Central memory CD8-positive, alpha-beta T cell (primary cell): Measurements from ENCODE around the gene ZNF567.
"Not testable (repeated sequence)": the region's sequence is repeated elsewhere in the genome, so short reads cannot be mapped to it uniquely, and the experiment has no call there.

ENCODE experiments used
- ATAC-seq: fragments of 150-1000 bp; cut with Tn5 transposase; replicated peaks from 2 replicates; pipeline ENCODE4 v1.10.0; 2022; ENCODE audit warnings: mild to moderate bottlenecking, moderate FRiP score, moderate number of reproducible peaks; ENCODE audit not compliant: poor library complexity, severe bottlenecking; ENCODE audit errors: extremely low read depth
- DNase-seq, 2 donors: peaks; one replicate each; pipeline ENCODE4 v3.0.0; 2021; ENCODE audit warnings: low spot score in 2 of 2
- H3K27ac Mint-ChIP-seq: one replicate; pipeline ENCODE4 v1.8.0; 2022; ENCODE audit warnings: low read depth, mild to moderate bottlenecking, moderate library complexity, mixed read lengths
- H3K27me3 Mint-ChIP-seq: one replicate; pipeline ENCODE4 v1.8.0; 2022; ENCODE audit warnings: mixed read lengths
- H3K36me3 Mint-ChIP-seq: one replicate; pipeline ENCODE4 v1.8.0; 2022; ENCODE audit warnings: mild to moderate bottlenecking, moderate library complexity, mixed read lengths; ENCODE audit not compliant: insufficient read depth
- H3K4me1 Mint-ChIP-seq: one replicate; pipeline ENCODE4 v1.8.0; 2022; ENCODE audit warnings: mixed read lengths
- H3K4me3 Mint-ChIP-seq: one replicate; pipeline ENCODE4 v1.8.0; 2022; ENCODE audit warnings: mild to moderate bottlenecking, moderate library complexity, mixed read lengths
- H3K9me3 Mint-ChIP-seq: one replicate; pipeline ENCODE4 v1.8.0; 2022; ENCODE audit warnings: mixed read lengths

Gene ZNF567

DNA sequence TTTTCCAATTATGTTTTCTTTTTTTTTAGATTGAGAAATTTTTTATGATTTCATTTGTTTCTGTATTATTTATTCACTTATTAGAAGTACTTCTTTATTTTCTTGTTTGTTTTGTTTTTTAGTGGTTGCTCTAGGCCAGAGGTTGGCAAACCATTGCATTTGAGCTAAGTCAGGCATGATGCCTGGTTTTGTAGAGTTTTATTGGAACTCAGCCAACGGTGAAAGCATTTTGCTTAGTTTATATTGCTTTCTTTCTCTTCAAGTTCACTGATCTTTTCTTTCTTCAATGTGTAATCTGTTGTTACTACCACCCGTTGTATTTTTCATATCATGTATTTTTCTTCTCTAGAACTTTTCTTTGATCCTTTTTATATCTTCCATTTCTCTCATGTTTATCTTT, 19.7 kb downstream of the ZNF567 start:
- peaks cover 20% of the 10 kb centered on the region for H3K9me3 Mint-ChIP-seq
- ATAC-seq, result no peak

DNA sequence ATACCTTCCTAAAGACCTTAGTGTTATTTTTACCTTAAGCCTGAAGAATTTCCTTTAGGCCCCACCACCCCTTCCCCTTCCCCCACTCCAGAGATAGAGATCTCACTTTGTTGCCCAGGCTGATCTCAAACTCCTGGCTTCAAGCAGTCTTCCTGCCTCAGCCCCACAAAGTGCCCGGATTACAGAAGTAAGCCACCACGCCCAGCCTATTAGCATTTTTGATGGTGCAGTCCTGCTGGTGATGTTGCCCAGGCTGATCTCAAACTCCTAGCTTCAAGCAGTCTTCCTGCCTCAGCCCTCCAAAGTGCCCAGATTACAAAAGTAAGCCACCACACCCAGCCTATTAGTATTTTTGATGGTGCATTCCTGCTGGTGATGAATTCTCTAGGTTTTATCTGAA, 22.0 kb downstream of the ZNF567 start:
- H3K4me3 Mint-ChIP-seq, result no peak overlapping the region
- H3K9me3 Mint-ChIP-seq, result peaks cover 29% of the 10 kb centered on the region
- DNase-seq (no peak), ATAC-seq (no peak)
- H3K27me3 Mint-ChIP-seq, result no peaks in the 10 kb centered on the region
- no peak overlapping the region for H3K27ac Mint-ChIP-seq
- no peaks in the 10 kb centered on the region for H3K4me1 Mint-ChIP-seq
- H3K36me3 Mint-ChIP-seq, result peaks cover 23% of the 10 kb centered on the region

More for the DNA sequence above, 19.7 kb downstream of the ZNF567 start:
- Mint-ChIP-seq H3K4me1 (no peaks in the 10 kb centered on the region), H3K27me3 (no peaks in the 10 kb centered on the region), H3K4me3 (no peak overlapping the region), H3K36me3 (peaks cover 3% of the 10 kb centered on the region), H3K27ac (no peak overlapping the region)
- DNase-seq, result no peak

DNA sequence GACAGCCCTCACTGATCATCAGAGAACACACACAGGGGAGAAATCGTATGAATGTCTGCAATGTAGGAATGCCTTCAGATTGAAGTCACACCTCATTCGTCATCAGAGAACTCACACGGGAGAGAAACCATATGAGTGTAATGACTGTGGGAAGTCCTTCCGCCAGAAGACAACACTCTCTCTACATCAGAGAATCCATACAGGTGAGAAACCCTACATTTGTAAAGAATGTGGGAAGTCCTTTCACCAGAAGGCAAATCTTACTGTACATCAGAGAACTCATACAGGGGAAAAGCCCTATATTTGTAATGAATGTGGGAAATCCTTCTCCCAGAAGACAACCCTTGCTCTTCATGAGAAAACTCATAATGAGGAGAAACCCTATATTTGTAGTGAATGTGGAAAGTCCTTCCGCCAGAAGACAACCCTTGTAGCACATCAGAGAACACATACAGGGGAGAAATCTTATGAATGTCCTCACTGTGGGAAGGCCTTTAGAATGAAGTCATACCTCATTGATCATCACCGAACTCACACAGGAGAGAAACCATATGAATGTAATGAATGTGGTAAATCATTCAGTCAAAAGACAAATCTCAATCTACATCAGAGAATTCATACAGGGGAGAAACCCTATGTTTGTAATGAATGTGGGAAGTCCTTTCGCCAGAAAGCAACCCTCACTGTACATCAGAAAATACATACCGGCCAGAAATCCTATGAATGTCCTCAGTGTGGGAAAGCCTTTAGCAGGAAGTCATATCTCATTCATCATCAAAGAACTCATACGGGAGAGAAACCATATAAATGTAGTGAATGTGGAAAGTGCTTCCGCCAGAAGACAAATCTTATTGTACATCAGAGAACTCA, 32.5 kb downstream of the ZNF567 start:
- H3K36me3 Mint-ChIP-seq, result peaks cover 39% of the 10 kb centered on the region
- H3K4me3 Mint-ChIP-seq, result no peak overlapping the region
- DNase-seq, result no peak
- ATAC-seq, result no peak
- peaks cover 32% of the 10 kb centered on the region for H3K9me3 Mint-ChIP-seq
- no peaks in the 10 kb centered on the region for H3K27me3 Mint-ChIP-seq
- no peak overlapping the region for H3K27ac Mint-ChIP-seq
- H3K4me1 Mint-ChIP-seq, result no peaks in the 10 kb centered on the region

DNA sequence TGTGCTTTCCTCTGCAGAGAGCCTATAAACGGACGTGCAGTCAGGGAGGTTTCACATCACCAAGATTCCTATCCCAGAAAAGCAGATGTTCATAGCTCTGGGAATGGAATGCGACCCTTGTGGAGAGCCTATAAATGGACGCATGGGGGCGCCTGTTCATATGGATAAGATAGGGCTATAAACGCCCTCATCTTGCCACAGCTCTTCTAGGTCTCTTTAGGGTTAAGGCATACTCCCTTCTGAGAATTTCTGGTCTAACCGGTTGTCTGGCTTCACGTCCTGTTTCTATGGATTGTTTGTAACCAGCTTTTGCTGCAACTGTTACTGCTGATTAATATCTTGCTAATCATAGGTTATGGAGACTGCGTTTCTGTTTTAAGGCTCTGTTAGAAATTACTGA, 48.8 kb downstream of the ZNF567 start:
- not testable (repeated sequence) for ATAC-seq, H3K36me3 Mint-ChIP-seq, H3K4me3 Mint-ChIP-seq, H3K27ac Mint-ChIP-seq, DNase-seq, H3K27me3 Mint-ChIP-seq, H3K4me1 Mint-ChIP-seq
- peaks cover 58% of the 10 kb centered on the region for H3K9me3 Mint-ChIP-seq

DNA sequence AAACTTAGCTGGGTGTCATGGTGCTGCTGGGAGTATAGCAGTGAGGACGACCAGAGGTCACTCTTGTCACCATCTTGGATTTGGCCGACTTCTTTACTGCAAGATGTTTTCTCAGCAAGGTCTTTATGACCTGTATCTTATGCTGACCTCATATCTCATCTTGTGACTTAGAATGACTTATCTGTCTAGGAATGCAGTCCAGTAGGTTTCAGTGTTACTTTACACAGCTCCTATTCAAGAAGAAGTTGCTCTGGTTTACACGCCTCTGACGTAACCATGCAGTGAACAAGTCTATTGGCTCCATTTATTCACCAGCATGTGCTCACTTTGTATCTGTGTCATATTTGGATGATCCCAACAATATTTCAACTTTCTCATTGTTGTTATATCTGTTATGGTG, 58.5 kb downstream of the ZNF567 start:
- DNase-seq, result no peak
- Mint-ChIP-seq H3K4me1 (no peaks in the 10 kb centered on the region), H3K27me3 (no peaks in the 10 kb centered on the region), H3K36me3 (peaks cover 12% of the 10 kb centered on the region), H3K27ac (no peak overlapping the region), H3K4me3 (no peak overlapping the region), H3K9me3 (peaks cover 6% of the 10 kb centered on the region)
- ATAC-seq, result no peak

DNA sequence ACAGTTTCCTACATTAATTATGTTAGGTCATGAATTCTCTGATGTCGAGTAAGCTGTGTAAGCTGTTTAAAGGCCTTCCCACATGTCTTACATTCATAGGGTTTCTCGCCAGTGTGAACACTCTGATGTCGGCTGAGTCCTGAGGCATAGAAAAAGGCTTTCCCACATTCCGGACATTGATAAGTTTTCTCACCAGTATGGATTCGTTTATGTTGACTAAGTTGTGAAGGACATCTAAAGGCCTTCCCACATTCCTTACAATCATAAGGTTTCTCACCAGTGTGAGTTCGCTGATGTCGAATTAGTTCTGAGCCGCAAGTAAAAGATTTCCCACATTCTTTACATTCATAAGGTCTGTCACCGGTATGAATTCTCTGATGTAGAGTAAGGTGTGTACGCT, 60.3 kb downstream of the ZNF567 start:
- H3K27ac Mint-ChIP-seq, result no peak overlapping the region
- H3K36me3 Mint-ChIP-seq, result peaks cover 15% of the 10 kb centered on the region
- no peaks in the 10 kb centered on the region for H3K4me1 Mint-ChIP-seq
- H3K9me3 Mint-ChIP-seq, result peaks cover 6% of the 10 kb centered on the region
- ATAC-seq (no peak), DNase-seq (no peak)
- H3K27me3 Mint-ChIP-seq, result no peaks in the 10 kb centered on the region
- H3K4me3 Mint-ChIP-seq, result no peak overlapping the region

DNA sequence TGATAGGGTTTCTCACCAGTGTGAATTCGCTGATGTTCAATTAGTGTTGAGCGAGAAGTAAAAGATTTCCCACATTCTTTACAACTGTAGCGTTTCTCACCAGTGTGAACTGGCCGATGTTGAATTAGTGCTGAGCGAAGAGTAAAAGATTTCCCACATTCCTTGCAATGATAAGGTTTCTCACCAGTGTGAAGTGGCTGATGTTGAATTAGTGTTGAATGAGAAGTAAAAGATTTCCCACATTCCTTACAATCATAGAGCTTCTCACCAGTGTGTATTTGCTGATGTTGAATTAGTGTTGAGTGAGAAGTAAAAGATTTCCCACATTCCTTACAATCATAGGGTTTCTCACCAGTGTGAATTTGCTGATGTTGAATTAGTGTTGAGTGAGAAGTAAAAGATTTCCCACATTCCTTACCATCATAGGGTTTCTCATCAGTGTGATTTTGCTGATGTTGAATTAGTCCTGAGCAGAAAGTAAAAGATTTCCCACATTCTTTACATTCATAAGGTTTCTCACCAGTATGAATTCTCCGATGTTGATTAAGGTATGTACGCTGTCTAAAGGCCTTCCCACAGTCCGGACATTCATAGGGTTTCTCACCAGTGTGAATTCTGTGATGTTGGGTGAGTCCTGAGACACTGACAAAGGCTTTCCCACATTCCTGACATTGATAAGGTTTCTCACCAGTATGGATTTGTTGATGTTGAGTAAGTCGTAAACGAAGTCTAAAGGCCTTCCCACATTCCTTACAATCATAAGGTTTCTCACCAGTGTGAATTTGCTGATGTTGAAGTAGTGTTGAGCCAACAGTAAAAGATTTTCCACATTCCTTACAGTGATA, 61.2 kb downstream of the ZNF567 start:
- no peak for ATAC-seq
- Mint-ChIP-seq H3K27me3 (no peaks in the 10 kb centered on the region), H3K27ac (no peak overlapping the region), H3K9me3 (peaks cover 6% of the 10 kb centered on the region), H3K36me3 (peaks cover 15% of the 10 kb centered on the region), H3K4me1 (no peaks in the 10 kb centered on the region), H3K4me3 (no peak overlapping the region)
- no peak for DNase-seq

DNA sequence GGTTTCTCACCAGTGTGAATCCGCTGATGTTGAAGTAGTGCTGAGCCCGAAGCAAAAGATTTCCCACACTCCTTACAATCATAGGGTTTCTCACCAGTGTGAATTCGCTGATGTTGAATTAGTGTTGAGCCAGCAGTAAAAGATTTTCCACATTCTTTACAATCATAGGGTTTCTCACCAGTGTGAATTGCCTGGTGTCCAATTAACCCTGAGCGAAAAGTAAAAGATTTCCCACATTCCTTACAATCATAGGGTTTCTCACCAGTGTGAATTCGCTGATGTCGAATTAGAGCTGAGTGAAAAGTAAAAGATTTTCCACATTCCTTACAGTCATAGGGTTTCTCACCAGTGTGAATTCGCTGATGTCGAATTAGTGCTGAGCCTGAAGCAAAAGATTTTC, 62.2 kb downstream of the ZNF567 start:
- H3K4me1 Mint-ChIP-seq, H3K4me3 Mint-ChIP-seq, H3K27me3 Mint-ChIP-seq, H3K27ac Mint-ChIP-seq, ATAC-seq, DNase-seq, H3K9me3 Mint-ChIP-seq: not testable (repeated sequence)
- H3K36me3 Mint-ChIP-seq, result peaks cover 15% of the 10 kb centered on the region

DNA sequence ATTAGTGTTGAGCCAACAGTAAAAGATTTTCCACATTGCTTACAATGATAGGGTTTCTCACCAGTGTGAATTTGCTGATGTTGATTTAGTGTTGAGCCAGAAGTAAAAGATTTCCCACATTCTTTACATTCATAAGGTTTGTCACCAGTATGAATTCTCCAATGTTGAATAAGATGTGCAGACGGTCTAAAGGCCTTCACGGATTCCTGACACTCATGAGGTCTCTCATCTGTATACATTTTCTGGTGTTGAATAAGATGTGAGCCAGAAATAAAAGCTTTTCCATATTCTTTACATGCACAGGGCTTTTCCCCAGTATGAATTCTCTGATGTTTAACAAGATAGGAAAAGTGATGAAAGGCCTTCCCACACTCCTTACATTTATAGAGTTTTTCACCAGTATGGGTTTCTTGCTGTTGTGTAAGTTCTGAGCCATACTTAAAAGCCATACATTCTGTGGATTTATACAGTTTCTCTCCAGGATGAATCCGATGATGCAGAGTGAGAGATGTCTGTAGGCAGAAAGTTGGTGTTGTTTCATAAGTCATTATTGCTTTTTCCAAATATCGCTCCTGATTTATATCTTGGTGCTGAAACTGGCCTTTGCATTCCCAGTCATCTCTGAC, 62.8 kb downstream of the ZNF567 start:
- Mint-ChIP-seq H3K9me3 (peaks cover 6% of the 10 kb centered on the region), H3K27ac (peak overlapping the region; percentile 55), H3K4me3 (no peak overlapping the region), H3K27me3 (no peaks in the 10 kb centered on the region), H3K4me1 (no peaks in the 10 kb centered on the region), H3K36me3 (peaks cover 15% of the 10 kb centered on the region)
- ATAC-seq (no peak), DNase-seq (no peak)
